ENCODE measurements around the gene ARSK.

DNA sequence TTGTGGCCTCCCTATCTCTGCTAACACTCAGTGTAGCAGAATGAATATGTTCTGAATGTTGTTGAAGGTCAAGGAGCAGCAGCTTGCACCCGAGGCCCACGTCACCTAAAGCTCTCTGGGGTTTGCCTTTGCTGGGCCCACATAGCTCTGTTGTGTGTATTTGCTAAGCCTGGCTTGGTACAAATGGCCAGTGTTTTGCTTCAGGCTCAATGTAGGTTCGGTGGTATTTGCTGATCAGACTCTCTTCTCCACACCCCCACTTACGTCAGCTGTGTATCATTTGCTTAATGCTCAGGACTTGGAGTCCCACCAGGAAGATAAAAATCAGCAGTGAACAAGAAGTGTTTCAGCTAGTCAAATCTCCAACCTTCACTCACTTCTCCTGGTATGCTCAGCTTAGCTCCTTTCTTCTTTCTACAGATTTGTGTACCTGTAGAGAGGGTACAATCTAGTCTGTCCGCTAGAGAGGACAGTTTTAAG, 86.9 kb downstream of the ARSK start:
- TF ChIP-seq, protein P1, sequence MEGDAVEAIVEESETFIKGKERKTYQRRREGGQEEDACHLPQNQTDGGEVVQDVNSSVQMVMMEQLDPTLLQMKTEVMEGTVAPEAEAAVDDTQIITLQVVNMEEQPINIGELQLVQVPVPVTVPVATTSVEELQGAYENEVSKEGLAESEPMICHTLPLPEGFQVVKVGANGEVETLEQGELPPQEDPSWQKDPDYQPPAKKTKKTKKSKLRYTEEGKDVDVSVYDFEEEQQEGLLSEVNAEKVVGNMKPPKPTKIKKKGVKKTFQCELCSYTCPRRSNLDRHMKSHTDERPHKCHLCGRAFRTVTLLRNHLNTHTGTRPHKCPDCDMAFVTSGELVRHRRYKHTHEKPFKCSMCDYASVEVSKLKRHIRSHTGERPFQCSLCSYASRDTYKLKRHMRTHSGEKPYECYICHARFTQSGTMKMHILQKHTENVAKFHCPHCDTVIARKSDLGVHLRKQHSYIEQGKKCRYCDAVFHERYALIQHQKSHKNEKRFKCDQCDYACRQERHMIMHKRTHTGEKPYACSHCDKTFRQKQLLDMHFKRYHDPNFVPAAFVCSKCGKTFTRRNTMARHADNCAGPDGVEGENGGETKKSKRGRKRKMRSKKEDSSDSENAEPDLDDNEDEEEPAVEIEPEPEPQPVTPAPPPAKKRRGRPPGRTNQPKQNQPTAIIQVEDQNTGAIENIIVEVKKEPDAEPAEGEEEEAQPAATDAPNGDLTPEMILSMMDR (IDR thresholded peaks at IDR 0.05): peak in 1 of 7 experiments; percentile 15
- TF ChIP-seq POLR2A (IDR thresholded peaks at IDR 0.05): peak; percentile 63 to 93 (median 91)
